Stomach (tissue), 9 donors: ENCODE data around the gene GNG3. TPM values are rescaled to one million over a fixed set of nuclear protein-coding genes. Genes with fewer than 3 reads are reported as not detected.
A peak's percentile ranks its signal among the peaks of the same experiment; 100 is the strongest.
"Not testable (repeated sequence)": the region's sequence is repeated elsewhere in the genome, so short reads cannot be mapped to it uniquely, and the experiment has no call there.

Experiments used
- DNase-seq, 2 donors: peaks; one replicate each; pipeline versions ENCODE4 v3.0.0 to v3.0.0-alpha.2; 2013 to 2019
- H3K27ac ChIP-seq, 5 donors: fragments of 200-600 bp in 4 of 5; sonication (generic) in 4 of 5; one replicate each; pipeline ENCODE4 v1.5.1; 2013 to 2019; ENCODE audit warnings: mild to moderate bottlenecking in 1 of 5, moderate library complexity in 1 of 5
- H3K27me3 ChIP-seq, 3 donors: fragments of 200-600 bp; sonication (generic); one replicate each; pipeline ENCODE4 v1.5.1; 2017 to 2019; ENCODE audit warnings: mixed run types in 1 of 3
- H3K36me3 ChIP-seq, 4 donors: fragments of 200-600 bp; sonication (generic); 1 replicate in 3 of 4; 2 replicates in 1 of 4; pipeline ENCODE4 v1.5.1; 2016 to 2019
- H3K4me1 ChIP-seq, 4 donors: fragments of 200-600 bp; sonication (generic); one replicate each; pipeline ENCODE4 v1.5.1; 2016 to 2019
- H3K4me3 ChIP-seq, 4 donors: fragments of 200-600 bp; sonication (generic) in 3 of 4; one replicate each; pipeline ENCODE4 v1.5.1; 2016 to 2019; ENCODE audit warnings: mild to moderate bottlenecking in 1 of 4
- H3K9me3 ChIP-seq, 4 donors: fragments of 200-600 bp; sonication (generic); one replicate each; pipeline ENCODE4 v1.5.1; 2016 to 2019
- EP300 ChIP-seq: sonication (generic); formaldehyde crosslinking; IDR thresholded peaks from one replicate; pipeline ENCODE4 v1.6.1; 2017; ENCODE audit warnings: antibody characterized with exemption
- POLR2A ChIP-seq, 4 donors: fragments of 450-650 bp; IDR thresholded peaks; one replicate each; pipeline ENCODE4 v1.6.1; 2016; ENCODE audit warnings: antibody characterized with exemption in 4 of 4, control low read depth in 2 of 4, mild to moderate bottlenecking in 1 of 4, moderate library complexity in 1 of 4
- POLR2AphosphoS5 ChIP-seq, 3 donors: sonication (generic); formaldehyde crosslinking; IDR thresholded peaks; one replicate each; pipeline ENCODE4 v1.6.1; 2016; ENCODE audit warnings: antibody characterized with exemption in 3 of 3
- WGBS, 5 donors: extraction: QIAGEN DNeasy Blood & Tissue Kit in 3 of 5; methylation state at CpG; one replicate each; pipeline versions ENCODE4 v1.1.5 to v1.1.7; 2013 to 2018; 5-methylcytosine and 5-hydroxymethylcytosine counted together
- intact Hi-C: fragments of 100-400 bp; cut with DNase I; formaldehyde crosslinking; loops from one replicate; pipeline ENCODE4 v1.15.1; 2023; ENCODE audit warnings: low total_unique reads
- polyA plus RNA-seq, 3 donors: library from polyadenylated mRNA; stranded (reverse); fragments of 200-250 nt; gene quantifications; one replicate each; pipeline ENCODE4 v1.2.3, GENCODE V29; 2013
- total RNA-seq, 5 donors: library from RNA; depleted of rRNA; stranded (reverse); fragments of >200 nt; gene quantifications; one replicate each; pipeline versions ENCODE4 v1.1.0 to v1.2.3, GENCODE V29; 2014 to 2016
- TF ChIP-seq, protein P1 (sequence below), 7 experiments: fragments of 450-650 bp in 4 of 7; fragments of 200-600 bp in 3 of 7; sonication (generic) in 3 of 7; IDR thresholded peaks; one replicate each; pipeline ENCODE4 v1.5.1; 2016 to 2019; ENCODE audit warnings: antibody characterized with exemption in 7 of 7, control low read depth in 2 of 7, mild to moderate bottlenecking in 1 of 7
- donor health status: healthy with polysubstance abuse.
- donor health status: Bipolar disorder and iron deficiency.
- donor health status: healthy.

Gene GNG3
- total and polyA plus RNA-seq, 8 donors: 0.75 TPM; not detected in 7

DNA sequence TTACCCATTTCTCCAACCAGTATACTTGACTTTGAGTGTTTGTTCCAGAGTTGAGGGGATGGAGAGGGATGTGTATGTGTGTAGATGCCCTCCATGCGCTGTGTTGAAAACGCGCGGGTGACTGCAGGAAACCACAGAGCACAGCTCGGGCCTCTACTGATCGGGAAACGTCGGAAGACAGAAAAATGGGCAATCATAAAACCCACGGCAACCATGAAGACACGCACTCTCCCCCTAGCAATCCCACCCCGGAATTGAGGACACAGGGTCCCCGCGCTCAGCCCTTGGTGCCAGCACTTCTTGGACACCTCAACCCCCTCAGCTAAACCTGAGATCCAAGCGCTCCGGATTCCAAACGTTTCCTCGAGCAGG, 36.3 kb upstream of the GNG3 start:
- TF ChIP-seq, protein P1, sequence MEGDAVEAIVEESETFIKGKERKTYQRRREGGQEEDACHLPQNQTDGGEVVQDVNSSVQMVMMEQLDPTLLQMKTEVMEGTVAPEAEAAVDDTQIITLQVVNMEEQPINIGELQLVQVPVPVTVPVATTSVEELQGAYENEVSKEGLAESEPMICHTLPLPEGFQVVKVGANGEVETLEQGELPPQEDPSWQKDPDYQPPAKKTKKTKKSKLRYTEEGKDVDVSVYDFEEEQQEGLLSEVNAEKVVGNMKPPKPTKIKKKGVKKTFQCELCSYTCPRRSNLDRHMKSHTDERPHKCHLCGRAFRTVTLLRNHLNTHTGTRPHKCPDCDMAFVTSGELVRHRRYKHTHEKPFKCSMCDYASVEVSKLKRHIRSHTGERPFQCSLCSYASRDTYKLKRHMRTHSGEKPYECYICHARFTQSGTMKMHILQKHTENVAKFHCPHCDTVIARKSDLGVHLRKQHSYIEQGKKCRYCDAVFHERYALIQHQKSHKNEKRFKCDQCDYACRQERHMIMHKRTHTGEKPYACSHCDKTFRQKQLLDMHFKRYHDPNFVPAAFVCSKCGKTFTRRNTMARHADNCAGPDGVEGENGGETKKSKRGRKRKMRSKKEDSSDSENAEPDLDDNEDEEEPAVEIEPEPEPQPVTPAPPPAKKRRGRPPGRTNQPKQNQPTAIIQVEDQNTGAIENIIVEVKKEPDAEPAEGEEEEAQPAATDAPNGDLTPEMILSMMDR (IDR thresholded peaks at IDR 0.05): no peak
- TF ChIP-seq POLR2A (IDR thresholded peaks at IDR 0.05) (no peak), POLR2AphosphoS5 (IDR thresholded peaks at IDR 0.05) (no peak), EP300 (no peak)
- DNase-seq: no peak
- H3K36me3 ChIP-seq: peaks cover 8 to 45% (median 40%) of the 10 kb centered on the region in 4 donors
- peak overlapping the region; percentile 89 to 96 (median 93) for H3K27ac ChIP-seq
- 0 to 1% (median 0%) methylated on average over 17 of the region's 17 CpGs for WGBS, 5 donors
- H3K9me3 ChIP-seq: no peaks in the 10 kb centered on the region
- H3K27me3 ChIP-seq: no peaks in the 10 kb centered on the region
- intact Hi-C loops: no loop called here
- H3K4me1 ChIP-seq: peaks cover 47 to 74% (median 65%) of the 10 kb centered on the region in 4 donors
- peak overlapping the region; percentile 76 to 94 (median 89) for H3K4me3 ChIP-seq

GRCh38 chr11:62671608-62672389, 35.7 kb upstream of the GNG3 start, which contains the start of the genes LBHD1 and UQCC3:
TSS of gene LBHD1 (minus strand) at chr11:62672267. CDS start at chr11:62670031, 2,236 bp downstream.
TSS of gene UQCC3 (plus strand) at chr11:62671673. CDS start at chr11:62671746, 73 bp downstream.
- intact Hi-C loops: no loop called here
- DNase-seq: peak; percentile 81 to 93
- Histone ChIP-seq H3K4me1 (peaks cover 41 to 74% (median 63%) of the 10 kb centered on the region in 4 donors), H3K36me3 (peaks cover 13 to 45% (median 40%) of the 10 kb centered on the region in 4 donors), H3K9me3 (no peaks in the 10 kb centered on the region), H3K27ac (peak within 1 kb of the TSS; percentile 89 to 96 (median 93)), H3K4me3 (peak within 1 kb of the TSS; percentile 76 to 94 (median 89)), H3K27me3 (no peaks in the 10 kb centered on the region)
- TF ChIP-seq, protein P1 (IDR thresholded peaks at IDR 0.05): no peak
- peak; percentile 27 to 79 (median 78) for TF ChIP-seq POLR2AphosphoS5 (IDR thresholded peaks at IDR 0.05)
- TF ChIP-seq POLR2A (IDR thresholded peaks at IDR 0.05): peak in 1 of 4 donors; percentile 25
- 0 to 1% (median 0%) methylated on average over 47 to 59 of the region's 59 CpGs for WGBS, 5 donors

DNA sequence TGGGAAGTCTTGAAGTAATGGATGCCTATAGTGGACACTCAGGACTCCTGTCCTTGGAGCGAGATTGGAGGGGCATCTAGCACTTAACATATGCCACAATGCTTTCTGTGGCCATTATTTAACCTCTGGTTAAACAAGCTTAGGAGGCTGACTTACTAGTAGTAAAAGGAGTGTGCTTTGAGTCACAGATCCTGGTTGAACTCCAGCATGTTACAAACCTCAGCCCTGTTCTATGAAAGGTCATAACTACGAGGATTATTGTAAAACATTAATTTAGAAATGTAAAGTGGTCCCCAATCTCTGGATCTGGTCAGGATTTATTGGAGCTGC, 34.3 kb upstream of the GNG3 start:
- H3K4me3 ChIP-seq: peak overlapping the region; percentile 76 to 94 (median 89)
- 46 to 58% (median 55%) methylated on average over 2 of the region's 2 CpGs for WGBS, 5 donors
- no peaks in the 10 kb centered on the region for H3K9me3 ChIP-seq
- peaks cover 23 to 51% (median 47%) of the 10 kb centered on the region in 4 donors for H3K36me3 ChIP-seq
- DNase-seq: no peak
- peak overlapping the region; percentile 89 to 96 (median 93) for H3K27ac ChIP-seq
- intact Hi-C loops: no loop called here
- TF ChIP-seq POLR2AphosphoS5 (IDR thresholded peaks at IDR 0.05) (no peak), POLR2A (IDR thresholded peaks at IDR 0.05) (no peak), EP300 (no peak)
- TF ChIP-seq, protein P1 (IDR thresholded peaks at IDR 0.05): no peak
- H3K4me1 ChIP-seq: peaks cover 40 to 74% (median 62%) of the 10 kb centered on the region in 4 donors
- H3K27me3 ChIP-seq: no peaks in the 10 kb centered on the region

DNA sequence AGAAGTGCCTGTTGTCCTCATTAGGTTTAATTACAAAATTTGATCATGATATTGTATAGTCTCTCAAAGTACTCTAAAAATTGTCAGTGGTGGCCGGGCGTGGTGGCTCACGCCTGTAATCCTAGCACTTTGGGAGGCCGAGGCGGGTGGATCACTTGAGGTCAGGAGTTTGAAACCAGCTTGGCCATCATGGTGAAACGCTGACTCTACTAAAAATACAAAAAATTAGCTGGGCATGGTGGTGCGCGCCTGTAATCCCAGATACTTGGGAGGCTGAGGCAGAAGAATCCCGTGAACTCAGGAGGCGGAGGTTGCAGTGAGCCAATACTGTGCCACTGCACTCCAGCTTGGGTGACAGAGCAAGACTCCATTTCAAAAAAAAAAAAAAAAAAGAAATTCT, 32.1 kb upstream of the GNG3 start:
- 93 to 97% (median 94%) methylated on average over 10 of the region's 10 CpGs for WGBS, 5 donors
- H3K9me3 ChIP-seq, H3K4me3 ChIP-seq, intact Hi-C loops, H3K27me3 ChIP-seq, H3K27ac ChIP-seq, DNase-seq: not testable (repeated sequence)
- H3K36me3 ChIP-seq: peaks cover 23 to 51% (median 47%) of the 10 kb centered on the region in 4 donors
- peaks cover 37 to 70% (median 58%) of the 10 kb centered on the region in 4 donors for H3K4me1 ChIP-seq

GRCh38 chr11:62676698-62677097, 30.8 kb upstream of the GNG3 start:
- no peak overlapping the region for H3K27ac ChIP-seq
- 33 to 57% (median 42%) methylated on average over 2 to 6 of the region's 6 CpGs for WGBS, 5 donors
- DNase-seq: no peak

More at GRCh38 chr11:62676698-62677097, 30.8 kb upstream of the GNG3 start:
- Histone ChIP-seq H3K4me3 (no peak overlapping the region), H3K9me3 (no peaks in the 10 kb centered on the region), H3K27me3 (no peaks in the 10 kb centered on the region), H3K4me1 (peaks cover 31 to 69% (median 52%) of the 10 kb centered on the region in 4 donors), H3K36me3 (peaks cover 23 to 51% (median 47%) of the 10 kb centered on the region in 4 donors)
- intact Hi-C loops: no loop called here
- no peak for TF ChIP-seq POLR2A (IDR thresholded peaks at IDR 0.05)
